HepG2 (cell line): ENCODE data around the gene QRICH2. TPM values are rescaled to one million over a fixed set of nuclear protein-coding genes. Genes with fewer than 3 reads are reported as not detected.
A peak's percentile ranks its signal among the peaks of the same experiment; 100 is the strongest.

Source experiments
- MYC ChIP-seq: sonication (generic); formaldehyde crosslinking; IDR thresholded peaks from 2 replicates; pipeline ENCODE4 v1.9.0; 2021; ENCODE audit warnings: missing genetic modification reagents, borderline replicate concordance
- ZNF687 ChIP-seq: sonication (generic); formaldehyde crosslinking; IDR thresholded peaks from 2 replicates; pipeline ENCODE4 v1.5.1; 2020; ENCODE audit warnings: mild to moderate bottlenecking, missing genetic modification reagents, moderate library complexity
- polyA plus RNA-seq, 8 experiments: library from polyadenylated mRNA; depleted of rRNA in 3 of 8; stranded (reverse) in 7 of 8; unstranded in 1 of 8; fragments of >200 nt; fragmentation: Illumina TruSeq in 4 of 8; extraction: Trizol in 4 of 8; gene quantifications; 2 replicates each; pipeline versions ENCODE4 v1.2.1 to v1.2.3, GENCODE V29; 2011 to 2016; ENCODE audit warnings: low read depth in 4 of 8, missing spikeins in 1 of 8, mixed read lengths in 1 of 8; ENCODE audit not compliant: insufficient read depth in 1 of 8
- total RNA-seq, 5 experiments: library from RNA; depleted of rRNA; stranded (reverse); fragments of >200 nt; fragmentation: Illumina TruSeq; extraction: Trizol; gene quantifications; 2 replicates each; pipeline ENCODE4 v1.2.3, GENCODE V29; 2016; ENCODE audit warnings: low read depth in 1 of 5
- TF ChIP-seq, protein P1 (sequence below), 2 experiments: fragments of 450-650 bp in 1 of 2; sonication (generic) in 1 of 2; formaldehyde crosslinking in 1 of 2; IDR thresholded peaks; 2 replicates each; pipeline versions ENCODE4 v1.6.1 to v1.8.0; 2016 to 2022; ENCODE audit warnings: antibody characterized with exemption in 1 of 2, mild to moderate bottlenecking in 1 of 2, missing genetic modification reagents in 1 of 2

Gene QRICH2
- total and polyA plus RNA-seq, 2 of the 13 experiments (the other 11 are each of a cell fraction or from before 2014, with no cell fraction given), result 3.7 to 5.7 TPM

DNA sequence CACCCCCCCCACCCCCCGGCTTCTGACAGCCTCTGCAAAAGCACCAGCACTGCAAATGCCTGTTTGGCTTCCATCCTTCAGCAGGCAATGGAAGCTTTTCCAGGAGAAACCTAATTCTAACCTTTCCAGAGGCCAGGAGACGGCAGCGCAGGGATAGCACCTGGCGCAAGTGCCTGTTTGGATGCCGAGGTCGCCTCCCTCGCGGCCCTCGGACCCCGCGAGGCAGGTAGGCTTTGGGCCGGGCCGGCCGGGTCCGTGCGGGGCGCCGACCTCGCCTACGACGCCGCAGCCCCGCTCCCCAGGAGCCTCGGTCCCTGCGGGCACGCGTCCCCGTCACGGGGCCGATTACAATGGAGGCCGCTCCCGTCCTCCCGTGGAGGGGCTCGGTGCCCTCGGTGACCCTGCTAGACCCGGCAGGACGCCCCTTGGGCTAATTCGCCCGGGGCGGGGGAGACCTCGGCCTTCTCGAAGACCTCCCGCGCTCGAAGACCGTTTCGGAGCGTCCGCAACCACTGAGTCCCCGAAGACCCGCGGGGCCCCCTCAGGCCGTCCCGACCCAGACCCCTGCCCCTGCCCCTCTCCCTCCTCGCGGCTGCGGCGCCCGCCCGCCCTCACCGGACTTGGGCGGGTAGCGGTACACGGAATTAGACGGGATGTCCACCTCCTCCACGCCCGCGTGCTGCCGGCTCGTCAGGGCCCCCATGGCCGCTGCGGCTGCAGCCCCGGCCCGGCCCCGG is 68.4 kb downstream of the QRICH2 start (continued):
- TF ChIP-seq, protein P1, sequence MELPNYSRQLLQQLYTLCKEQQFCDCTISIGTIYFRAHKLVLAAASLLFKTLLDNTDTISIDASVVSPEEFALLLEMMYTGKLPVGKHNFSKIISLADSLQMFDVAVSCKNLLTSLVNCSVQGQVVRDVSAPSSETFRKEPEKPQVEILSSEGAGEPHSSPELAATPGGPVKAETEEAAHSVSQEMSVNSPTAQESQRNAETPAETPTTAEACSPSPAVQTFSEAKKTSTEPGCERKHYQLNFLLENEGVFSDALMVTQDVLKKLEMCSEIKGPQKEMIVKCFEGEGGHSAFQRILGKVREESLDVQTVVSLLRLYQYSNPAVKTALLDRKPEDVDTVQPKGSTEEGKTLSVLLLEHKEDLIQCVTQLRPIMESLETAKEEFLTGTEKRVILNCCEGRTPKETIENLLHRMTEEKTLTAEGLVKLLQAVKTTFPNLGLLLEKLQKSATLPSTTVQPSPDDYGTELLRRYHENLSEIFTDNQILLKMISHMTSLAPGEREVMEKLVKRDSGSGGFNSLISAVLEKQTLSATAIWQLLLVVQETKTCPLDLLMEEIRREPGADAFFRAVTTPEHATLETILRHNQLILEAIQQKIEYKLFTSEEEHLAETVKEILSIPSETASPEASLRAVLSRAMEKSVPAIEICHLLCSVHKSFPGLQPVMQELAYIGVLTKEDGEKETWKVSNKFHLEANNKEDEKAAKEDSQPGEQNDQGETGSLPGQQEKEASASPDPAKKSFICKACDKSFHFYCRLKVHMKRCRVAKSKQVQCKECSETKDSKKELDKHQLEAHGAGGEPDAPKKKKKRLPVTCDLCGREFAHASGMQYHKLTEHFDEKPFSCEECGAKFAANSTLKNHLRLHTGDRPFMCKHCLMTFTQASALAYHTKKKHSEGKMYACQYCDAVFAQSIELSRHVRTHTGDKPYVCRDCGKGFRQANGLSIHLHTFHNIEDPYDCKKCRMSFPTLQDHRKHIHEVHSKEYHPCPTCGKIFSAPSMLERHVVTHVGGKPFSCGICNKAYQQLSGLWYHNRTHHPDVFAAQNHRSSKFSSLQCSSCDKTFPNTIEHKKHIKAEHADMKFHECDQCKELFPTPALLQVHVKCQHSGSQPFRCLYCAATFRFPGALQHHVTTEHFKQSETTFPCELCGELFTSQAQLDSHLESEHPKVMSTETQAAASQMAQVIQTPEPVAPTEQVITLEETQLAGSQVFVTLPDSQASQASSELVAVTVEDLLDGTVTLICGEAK (IDR thresholded peaks at IDR 0.05), result no peak
- TF ChIP-seq, protein P1 (CRISPR knock-in tag; IDR thresholded peaks at IDR 0.05), result peak; percentile 61; the same call in 1 of the 2 replicates
- TF ChIP-seq MYC (CRISPR knock-in tag), result 0 out of 2 replicates have a peak, but pooled peaks have one; percentile 9
- TF ChIP-seq ZNF687, result peak; percentile 83
